Fibroblast of lung (primary cell): ENCODE data around the gene GLRX3. TPM values are rescaled to one million over a fixed set of nuclear protein-coding genes. Genes with fewer than 3 reads are reported as not detected.

Source experiments
- DNase-seq, 2 donors: peaks; one replicate each; pipeline versions ENCODE4 v3.0.0 to v3.0.0-alpha.2; 2010; ENCODE audit warnings: low read depth in 2 of 2
- H2AFZ ChIP-seq: 2 replicates; pipeline ENCODE4 v1.5.1; 2012; ENCODE audit warnings: low read length, control low read depth, inconsistent platforms
- H3K27ac ChIP-seq: 2 replicates; pipeline ENCODE4 v1.5.1; 2011; ENCODE audit warnings: low read length, control low read depth; ENCODE audit not compliant: insufficient read depth
- H3K27me3 ChIP-seq: 2 replicates; pipeline ENCODE4 v1.5.1; 2011; ENCODE audit warnings: mild to moderate bottlenecking, low read length; ENCODE audit not compliant: control insufficient read depth, insufficient read depth
- H3K36me3 ChIP-seq: 2 replicates; pipeline ENCODE4 v1.5.1; 2011; ENCODE audit warnings: low read length; ENCODE audit not compliant: control insufficient read depth, insufficient read depth
- H3K4me1 ChIP-seq: 2 replicates; pipeline ENCODE4 v1.5.1; 2011; ENCODE audit warnings: low read length; ENCODE audit not compliant: control insufficient read depth, insufficient read depth; ENCODE audit errors: extremely low read depth
- H3K4me2 ChIP-seq: 2 replicates; pipeline ENCODE4 v1.5.1; 2011; ENCODE audit warnings: low read length, control low read depth; ENCODE audit not compliant: insufficient read depth; ENCODE audit errors: extremely low read depth
- H3K4me3 ChIP-seq, 4 experiments: fragments of 200-600 bp in 1 of 4; sonication (generic) in 1 of 4; replicated peaks in 1 of 4; 2 replicates each; pipeline ENCODE4 v1.5.1; 2011 to 2016; ENCODE audit warnings: low read length in 4 of 4, low read depth in 3 of 4, mild to moderate bottlenecking in 3 of 4, control low read depth in 2 of 4, inconsistent platforms in 1 of 4, mixed read lengths in 1 of 4; ENCODE audit not compliant: insufficient read depth in 1 of 4; ENCODE audit errors: control extremely low read depth in 1 of 4
- H3K79me2 ChIP-seq: 2 replicates; pipeline ENCODE4 v1.5.1; 2012; ENCODE audit warnings: mild to moderate bottlenecking, low read length, inconsistent platforms; ENCODE audit not compliant: control insufficient read depth, insufficient read depth
- H3K9ac ChIP-seq: 2 replicates; pipeline ENCODE4 v1.5.1; 2011; ENCODE audit warnings: mild to moderate bottlenecking, low read length, control low read depth; ENCODE audit not compliant: insufficient read depth
- H3K9me3 ChIP-seq: 2 replicates; pipeline ENCODE4 v1.5.1; 2012; ENCODE audit warnings: low read depth, low read length; ENCODE audit not compliant: control insufficient read depth, insufficient read depth
- H4K20me1 ChIP-seq: 2 replicates; pipeline ENCODE4 v1.5.1; 2011; ENCODE audit warnings: low read length; ENCODE audit not compliant: control insufficient read depth, insufficient read depth; ENCODE audit errors: extremely low read depth
- CTCF ChIP-seq, 2 donors: IDR thresholded peaks in 1 of 2; conservative IDR thresholded peaks in 1 of 2; 1 replicate in 1 of 2; 2 replicates in 1 of 2; pipeline ENCODE4 v1.5.1; 2011 to 2012; ENCODE audit warnings: low read length in 2 of 2, control low read depth in 1 of 2, inconsistent platforms in 1 of 2, low read depth in 1 of 2, mild to moderate bottlenecking in 1 of 2
- EZH2 ChIP-seq: IDR thresholded peaks from 2 replicates; pipeline ENCODE4 v1.5.1; 2012; ENCODE audit warnings: low read length, control low read depth, mild to moderate bottlenecking; ENCODE audit errors: missing control alignments
- polyA plus RNA-seq, 2 donors: library from polyadenylated mRNA; depleted of rRNA in 1 of 2; stranded (reverse) in 1 of 2; unstranded in 1 of 2; fragments of >200 nt; gene quantifications; 2 replicates each; pipeline ENCODE4 v1.2.1, GENCODE V29; 2011 to 2012; ENCODE audit warnings: missing spikeins in 1 of 2
- total RNA-seq: library from RNA; depleted of rRNA; stranded (reverse); fragments of >200 nt; gene quantifications from 2 replicates; pipeline ENCODE4 v1.2.1, GENCODE V29; 2014

Gene GLRX3
- total and polyA plus RNA-seq, 2 donors (not counting 1 experiment from before 2014, with no cell fraction given): 51.7 to 95.6 TPM

DNA sequence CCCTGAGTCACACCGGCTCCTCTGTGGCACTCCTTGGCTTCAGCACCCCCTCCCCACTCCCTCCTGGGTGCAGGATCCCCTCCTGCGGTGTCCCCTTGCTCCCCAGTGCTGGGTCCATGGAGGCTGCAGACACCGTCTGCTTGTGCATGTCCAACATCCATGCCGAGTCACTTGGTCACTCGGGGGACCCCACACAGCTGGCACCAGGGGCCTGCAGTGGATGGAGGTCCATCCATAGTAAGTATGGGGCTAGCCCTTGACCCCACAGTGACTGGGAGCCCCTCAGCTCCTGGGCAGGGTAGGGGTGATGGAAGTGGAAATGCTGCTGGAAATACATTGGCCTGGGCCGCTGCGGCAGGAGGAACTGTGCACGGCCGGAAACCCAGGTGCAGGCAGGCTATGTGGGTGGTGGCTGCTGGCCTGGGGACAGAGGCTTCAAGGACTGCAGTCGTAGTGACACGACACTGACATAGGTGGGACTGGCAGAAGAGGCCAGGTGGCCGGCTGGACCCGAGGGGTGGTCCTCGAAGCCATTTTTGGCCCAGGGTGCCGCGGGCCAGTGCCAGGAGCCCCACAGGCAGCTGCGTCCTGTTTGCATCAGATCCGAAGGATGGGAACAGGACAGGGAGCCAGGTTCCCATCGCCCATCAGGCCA, 58.9 kb downstream of the GLRX3 start:
- H3K9ac ChIP-seq: no peak overlapping the region

DNA sequence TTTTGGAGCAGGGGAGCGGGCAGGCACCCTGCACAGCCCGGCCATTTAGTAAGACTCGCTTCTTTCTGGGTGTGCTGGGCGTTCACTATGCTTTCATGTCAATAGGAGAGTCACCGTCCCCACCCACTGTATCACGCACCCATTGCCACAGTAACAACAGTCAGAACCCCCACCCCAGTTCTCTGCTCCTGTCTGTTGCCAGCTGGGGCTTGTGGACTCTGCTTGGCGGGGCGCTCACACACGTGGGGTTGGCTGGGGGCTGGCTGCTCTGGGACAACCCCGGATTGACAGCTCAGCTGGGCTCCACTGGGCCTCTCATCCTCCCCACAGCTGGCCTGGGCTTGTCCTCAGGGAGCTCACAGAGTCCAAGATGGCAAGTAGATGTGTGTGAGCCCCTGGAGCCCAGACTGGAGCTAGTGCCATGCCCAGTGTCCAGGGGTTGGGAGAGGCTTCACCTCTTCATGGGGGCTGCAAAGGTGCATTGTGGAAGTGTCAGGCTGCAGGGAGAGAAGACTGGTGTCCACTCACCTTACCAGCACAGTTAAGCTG, 59.6 kb downstream of the GLRX3 start:
- H4K20me1 ChIP-seq: no peaks in the 10 kb centered on the region
- no peak overlapping the region for H3K27ac ChIP-seq
- H3K4me3 ChIP-seq: no peak overlapping the region
- no peaks in the 10 kb centered on the region for H3K27me3 ChIP-seq
- no peaks in the 10 kb centered on the region for H3K36me3 ChIP-seq
- no peaks in the 10 kb centered on the region for H3K4me1 ChIP-seq
- H3K79me2 ChIP-seq: no peaks in the 10 kb centered on the region
- no peak overlapping the region for H3K4me2 ChIP-seq
- H3K9me3 ChIP-seq: no peaks in the 10 kb centered on the region
- no peak overlapping the region for H3K9ac ChIP-seq
- H2AFZ ChIP-seq: no peak overlapping the region
- TF ChIP-seq EZH2 (no peak), CTCF (conservative IDR thresholded peaks at IDR 0.05 in 1 of 2, IDR thresholded peaks at IDR 0.05 in 1 of 2; ENCODE audit: low read depth in 1 of 2, low read length in 2 of 2) (no peak)
- no peak for DNase-seq

More for the DNA sequence above, 58.9 kb downstream of the GLRX3 start:
- Histone ChIP-seq H3K27me3 (no peaks in the 10 kb centered on the region), H3K4me1 (no peaks in the 10 kb centered on the region), H3K4me3 (no peak overlapping the region), H2AFZ (no peak overlapping the region), H3K27ac (no peak overlapping the region), H3K36me3 (no peaks in the 10 kb centered on the region), H3K79me2 (no peaks in the 10 kb centered on the region), H3K4me2 (no peak overlapping the region), H3K9me3 (no peaks in the 10 kb centered on the region), H4K20me1 (no peaks in the 10 kb centered on the region)
- DNase-seq: no peak
- TF ChIP-seq CTCF (conservative IDR thresholded peaks at IDR 0.05 in 1 of 2, IDR thresholded peaks at IDR 0.05 in 1 of 2; ENCODE audit: low read depth in 1 of 2, low read length in 2 of 2): no peak
- TF ChIP-seq EZH2: no peak

GRCh38 chr10:130196511-130197487, 60.6 kb downstream of the GLRX3 start:
- no peak for DNase-seq
- H3K4me2 ChIP-seq: no peak overlapping the region
- TF ChIP-seq CTCF (conservative IDR thresholded peaks at IDR 0.05 in 1 of 2, IDR thresholded peaks at IDR 0.05 in 1 of 2; ENCODE audit: low read depth in 1 of 2, low read length in 2 of 2) (no peak), EZH2 (no peak)

More at GRCh38 chr10:130196511-130197487, 60.6 kb downstream of the GLRX3 start:
- H3K27me3 ChIP-seq: no peaks in the 10 kb centered on the region
- H3K36me3 ChIP-seq: no peaks in the 10 kb centered on the region
- no peaks in the 10 kb centered on the region for H3K4me1 ChIP-seq
- H2AFZ ChIP-seq: no peak overlapping the region
- H3K9ac ChIP-seq: no peak overlapping the region
- no peaks in the 10 kb centered on the region for H4K20me1 ChIP-seq
- no peak overlapping the region for H3K4me3 ChIP-seq
- no peaks in the 10 kb centered on the region for H3K9me3 ChIP-seq
- no peak overlapping the region for H3K27ac ChIP-seq
- H3K79me2 ChIP-seq: no peaks in the 10 kb centered on the region
